HG03280 (cell line): ENCODE results near the gene PRKCA.

Experiments
- ATAC-seq: cut with Tn5 transposase; IDR thresholded peaks from one replicate; pipeline ENCODE4 v1.9.1; 2021; ENCODE audit warnings: mild to moderate bottlenecking, moderate library complexity; ENCODE audit not compliant: unreplicated experiment

PRKCA gene

DNA sequence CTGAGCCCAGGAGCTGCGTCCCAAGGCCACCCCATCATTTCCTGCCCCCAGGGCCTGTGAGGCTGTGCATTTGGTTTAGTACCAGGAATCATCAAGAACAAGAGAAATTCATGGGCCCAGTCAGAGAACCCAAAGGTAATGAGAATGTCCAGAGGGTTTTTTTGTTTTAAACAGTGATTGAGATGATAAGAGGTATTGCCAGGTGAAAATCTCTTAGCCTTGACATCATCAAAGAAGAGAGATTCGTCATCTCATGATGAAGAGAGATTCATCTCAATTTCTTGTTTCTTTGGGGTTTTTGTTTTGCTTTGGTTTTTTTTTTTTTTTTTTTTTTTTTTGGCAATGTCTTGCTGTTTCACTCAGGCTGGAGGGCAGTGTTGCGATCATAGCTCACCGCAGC is 361.9 kb downstream of the PRKCA start:
- ATAC-seq = no peak

DNA sequence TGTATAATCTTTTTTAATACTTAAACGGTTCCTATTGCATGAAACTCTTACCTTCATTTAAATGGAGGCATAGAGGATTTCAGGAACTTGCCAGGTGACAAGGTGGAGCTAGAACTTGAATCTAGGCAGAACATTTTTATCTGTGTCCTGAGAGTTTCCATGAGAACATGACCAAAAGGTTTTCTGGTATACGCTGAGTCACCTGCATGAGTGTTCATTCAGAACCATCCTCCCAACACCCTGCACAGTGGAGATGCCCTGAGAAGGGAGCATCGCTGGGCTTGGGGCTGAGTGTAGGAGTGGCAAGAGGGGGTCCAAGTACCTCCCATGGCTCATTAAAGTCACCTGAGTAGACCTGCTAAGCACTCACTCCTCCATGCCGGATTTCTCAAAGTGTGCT is 362.8 kb downstream of the PRKCA start:
- no peak for ATAC-seq

DNA sequence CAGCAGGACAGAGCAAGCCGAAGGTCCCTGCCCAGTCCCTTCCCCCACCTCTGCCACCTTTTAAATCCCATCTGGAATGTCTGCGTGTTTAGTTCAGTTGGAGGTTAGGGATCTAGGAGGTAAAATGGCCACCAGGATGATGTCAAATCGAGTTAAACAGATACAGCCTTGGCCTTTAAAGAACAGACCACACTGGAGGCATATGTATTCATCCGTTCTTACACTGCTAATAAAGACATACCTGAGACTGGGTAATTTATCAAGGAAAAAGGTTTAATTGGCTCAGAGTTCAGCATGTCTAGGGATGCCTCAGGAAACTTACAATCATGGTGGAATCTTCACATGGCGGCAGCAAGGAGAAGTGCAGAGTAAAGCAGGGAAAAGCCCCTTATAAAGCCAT is 364.7 kb downstream of the PRKCA start:
- no peak for ATAC-seq

DNA sequence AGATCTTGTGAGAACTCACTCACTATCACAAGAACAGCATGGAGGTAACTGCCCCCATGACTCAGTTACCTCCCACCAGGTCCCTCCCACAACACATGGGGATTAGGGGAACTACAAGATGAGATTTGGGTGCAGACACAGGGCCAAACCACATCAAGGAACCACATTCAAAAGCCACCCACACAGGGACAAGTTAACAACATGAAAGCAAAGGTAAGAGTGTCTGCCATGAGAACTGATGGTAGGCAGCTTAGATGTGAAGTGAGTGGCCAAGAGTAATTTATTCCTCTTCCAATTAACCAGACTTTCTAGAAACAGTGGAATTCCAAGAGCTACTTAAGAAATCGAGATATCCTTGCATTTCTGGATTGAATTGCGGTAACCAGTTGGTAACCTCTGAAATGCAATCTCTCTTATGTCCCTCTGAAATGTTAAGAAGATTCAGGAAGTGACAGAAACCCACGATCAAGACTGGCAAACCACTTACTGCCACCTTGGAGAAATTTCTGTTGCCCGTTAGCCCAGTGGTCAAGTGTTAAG is 365.1 kb downstream of the PRKCA start:
- ATAC-seq = no peak

DNA sequence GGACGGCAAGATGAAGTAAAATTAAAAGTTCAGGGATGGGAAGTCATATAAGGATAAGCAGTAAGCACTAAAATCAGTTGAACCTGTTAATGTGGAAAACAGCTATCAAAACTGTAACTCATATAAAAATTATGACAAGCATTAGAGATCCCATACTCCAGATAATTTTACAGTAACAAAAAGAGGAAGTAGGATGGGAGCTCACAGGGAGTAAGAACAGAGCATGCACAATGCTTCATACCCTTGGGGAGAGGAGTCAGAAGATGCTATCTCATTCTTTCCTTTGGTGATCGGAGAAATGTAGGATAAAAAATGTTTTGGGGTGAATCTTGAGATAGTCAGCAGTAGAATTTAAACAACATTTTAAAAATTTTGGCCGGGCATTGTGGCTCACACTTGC is 367.8 kb downstream of the PRKCA start:
- ATAC-seq = no peak

DNA sequence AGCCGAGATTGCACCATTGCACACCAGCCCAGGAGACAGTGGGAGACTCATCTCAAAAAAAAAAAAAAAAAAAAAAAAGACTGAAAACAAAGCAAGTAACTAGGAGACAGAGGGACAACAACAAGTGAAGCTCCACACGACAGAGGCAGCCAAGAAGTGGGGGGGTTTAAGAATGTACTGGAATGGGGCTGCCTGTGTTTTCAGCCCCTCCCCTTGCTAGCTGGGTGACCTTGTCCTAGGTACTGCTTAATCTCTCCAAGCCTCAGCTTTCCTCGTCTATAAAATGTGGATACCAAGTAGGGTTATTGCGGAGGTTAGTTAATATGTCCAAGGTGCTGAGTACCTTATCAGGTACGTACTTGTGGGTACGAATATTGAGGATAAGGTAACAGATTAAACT is 368.7 kb downstream of the PRKCA start:
- ATAC-seq = no peak

DNA sequence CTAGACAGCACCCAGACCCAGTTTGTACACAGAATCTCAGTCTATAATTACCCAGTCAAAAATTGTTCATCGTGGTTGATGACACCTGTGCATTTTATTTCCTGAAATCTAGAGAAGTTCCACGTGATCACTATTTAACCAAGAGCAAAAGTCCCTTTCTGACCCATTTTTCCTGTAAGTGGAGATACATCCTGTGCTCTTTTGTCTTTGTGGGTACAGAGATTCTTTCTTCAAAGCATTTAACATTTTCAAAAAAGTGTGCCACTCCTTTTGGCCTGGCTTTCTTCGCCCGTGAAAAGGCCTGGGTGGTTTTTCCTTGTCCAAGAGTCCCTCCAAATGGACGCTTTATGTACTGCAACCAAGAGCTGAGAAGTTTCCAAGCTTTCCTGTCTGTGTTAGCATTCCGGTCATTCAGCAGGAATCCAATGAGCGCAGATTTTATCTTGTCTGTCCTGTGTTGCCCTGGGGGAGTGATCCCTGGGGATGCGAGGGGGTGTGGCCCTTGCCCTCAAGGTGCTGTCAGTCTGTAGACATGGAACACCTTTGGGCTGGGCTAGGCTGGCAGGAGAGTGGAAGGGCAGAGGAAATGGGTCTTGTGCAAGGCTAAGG is 371.4 kb downstream of the PRKCA start:
- ATAC-seq = no peak

DNA sequence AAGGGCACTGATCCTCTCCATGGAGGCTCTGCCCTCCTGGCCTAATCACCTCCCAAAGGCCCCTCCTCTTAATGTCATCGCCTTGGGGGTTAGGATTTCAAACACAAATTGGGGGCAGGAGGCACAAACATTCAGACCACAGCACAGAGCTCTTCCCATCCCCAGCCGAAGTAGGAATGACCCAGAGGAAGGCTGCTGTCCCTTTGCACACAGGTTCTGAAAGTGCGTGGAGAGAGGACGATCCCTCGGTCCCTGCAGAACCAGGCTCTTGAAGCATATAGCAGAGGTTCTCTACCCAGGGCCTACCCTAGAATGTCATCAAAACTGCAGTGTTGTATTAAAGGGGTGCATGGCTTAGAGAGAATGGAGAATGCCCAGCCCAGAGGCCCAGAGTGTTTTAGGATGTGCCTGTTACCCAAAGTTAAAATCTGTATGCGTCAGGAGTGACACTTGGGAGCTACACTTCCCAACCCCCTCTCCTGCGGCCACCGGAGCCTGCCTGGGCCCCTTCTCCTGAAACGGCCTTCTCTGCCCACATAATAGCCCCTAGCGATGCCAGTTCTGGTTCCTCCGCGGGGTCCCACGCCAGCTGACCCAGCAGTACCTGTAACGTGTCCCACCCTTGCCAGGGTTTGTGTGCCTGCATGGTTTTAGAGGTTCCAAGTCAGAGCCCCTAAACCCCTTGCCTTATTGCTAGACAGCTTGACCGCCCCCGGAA is 373.0 kb downstream of the PRKCA start:
- no peak for ATAC-seq

DNA sequence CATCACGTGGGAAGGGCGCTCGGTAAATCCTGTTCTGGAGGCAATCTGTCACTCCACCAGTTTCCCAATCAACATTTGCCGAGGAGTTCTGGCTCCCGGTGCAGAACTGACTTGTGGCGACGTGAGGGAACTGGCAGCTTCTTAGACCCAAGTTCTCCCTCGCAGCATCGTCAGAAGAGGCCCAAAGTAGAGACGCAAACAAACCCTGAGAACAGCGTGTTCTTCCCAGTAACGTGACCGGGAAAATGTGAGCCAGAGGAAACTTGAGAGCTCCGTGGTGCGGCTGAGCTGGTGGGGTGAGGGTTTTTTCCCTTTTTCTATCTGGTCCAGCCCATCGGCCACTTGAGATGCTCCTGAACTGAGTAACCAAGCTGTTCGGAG is 373.6 kb downstream of the PRKCA start:
- ATAC-seq = no peak

DNA sequence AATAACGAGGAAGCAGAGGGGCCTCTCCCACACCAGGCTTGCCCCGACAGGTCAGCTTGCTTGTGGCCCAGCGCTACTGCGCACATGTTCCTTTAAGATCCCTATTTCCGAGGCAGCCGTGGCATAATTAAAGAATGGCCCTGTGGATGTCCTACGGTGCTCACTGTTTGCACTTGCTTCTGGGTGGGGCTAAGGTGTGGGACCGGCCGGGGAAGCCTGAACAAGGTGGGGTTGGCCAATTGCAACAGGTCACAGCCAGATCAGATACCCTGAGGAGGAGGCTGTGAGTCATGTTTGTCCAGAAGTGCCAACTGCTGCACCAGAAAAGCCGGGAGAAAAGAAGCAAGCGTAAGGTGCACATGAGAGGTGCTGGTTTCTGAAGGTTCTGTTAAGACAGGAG is 374.0 kb downstream of the PRKCA start:
- ATAC-seq = no peak

DNA sequence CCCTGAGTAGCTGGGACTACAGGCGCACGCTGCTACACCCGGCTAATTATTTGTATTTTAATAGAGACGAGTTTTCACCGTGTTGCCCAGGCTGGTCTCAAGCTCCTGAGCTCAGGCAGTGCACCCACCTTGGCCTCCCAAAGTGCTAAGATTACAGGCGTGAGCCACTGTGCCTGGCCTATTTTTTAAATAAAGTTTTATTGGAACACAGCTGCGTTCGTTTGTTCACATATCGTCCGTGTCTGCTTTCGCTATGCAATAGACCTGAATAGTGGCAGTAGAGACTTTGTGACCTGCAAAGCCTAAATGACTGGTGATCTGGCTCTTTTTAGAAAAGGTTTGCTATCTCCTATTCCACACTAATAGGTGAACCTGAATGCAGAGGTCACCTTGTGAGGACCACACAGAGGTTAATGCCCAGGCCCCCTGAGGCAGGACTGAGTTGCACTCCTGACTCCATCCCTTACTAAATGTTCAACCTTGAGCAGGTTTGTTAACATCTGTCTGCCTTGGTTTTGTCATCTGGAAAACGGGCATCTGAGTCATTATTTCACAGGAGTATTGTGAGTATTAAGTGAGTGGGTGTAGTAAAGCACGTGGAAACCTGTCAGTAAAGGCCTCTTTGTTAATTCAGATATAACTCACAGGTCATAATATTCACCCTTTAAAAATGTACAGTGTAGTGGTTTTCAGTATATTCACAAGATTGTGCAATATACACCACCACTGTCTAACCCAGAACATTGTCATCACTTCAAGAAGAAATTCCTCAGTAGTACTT is 375.0 kb downstream of the PRKCA start:
- no peak for ATAC-seq

DNA sequence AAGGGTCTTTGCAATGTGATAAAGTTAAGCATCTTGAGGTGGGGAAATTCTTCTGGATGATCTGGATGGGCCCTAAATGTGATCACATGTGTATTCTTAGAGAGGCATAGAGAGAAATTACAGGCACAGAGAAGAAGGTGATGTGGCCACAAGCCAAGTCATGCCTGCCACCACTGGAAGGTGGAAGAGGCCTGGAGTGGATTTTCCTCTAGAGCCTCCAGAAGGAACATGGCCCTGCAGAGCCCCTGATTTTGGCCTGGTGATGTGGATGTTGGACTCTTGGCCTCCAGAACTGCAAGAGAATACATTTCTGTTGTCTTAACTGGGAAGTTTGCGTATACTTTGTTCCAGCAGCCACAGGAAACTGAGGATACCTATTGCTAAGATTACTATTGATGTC is 375.6 kb downstream of the PRKCA start:
- no peak for ATAC-seq

DNA sequence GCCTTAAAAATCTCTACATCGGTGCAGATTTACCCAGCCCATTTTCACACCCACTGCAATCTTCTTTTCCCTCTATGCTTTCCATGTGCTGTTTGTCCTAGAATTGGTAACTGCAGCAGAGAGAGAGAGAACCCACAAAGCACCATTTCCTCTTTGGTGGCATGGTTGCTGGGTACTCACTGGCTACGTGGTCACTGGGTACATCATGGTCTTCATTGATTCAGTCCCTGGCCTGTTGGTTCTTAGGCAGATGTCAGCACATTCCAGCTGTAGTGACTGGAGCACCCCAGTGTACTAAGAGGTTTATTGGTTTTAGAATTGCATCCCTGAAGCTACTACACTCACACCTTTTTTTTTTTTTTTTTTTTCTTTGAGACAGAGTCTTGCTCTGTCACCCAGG is 376.4 kb downstream of the PRKCA start:
- ATAC-seq = no peak

DNA sequence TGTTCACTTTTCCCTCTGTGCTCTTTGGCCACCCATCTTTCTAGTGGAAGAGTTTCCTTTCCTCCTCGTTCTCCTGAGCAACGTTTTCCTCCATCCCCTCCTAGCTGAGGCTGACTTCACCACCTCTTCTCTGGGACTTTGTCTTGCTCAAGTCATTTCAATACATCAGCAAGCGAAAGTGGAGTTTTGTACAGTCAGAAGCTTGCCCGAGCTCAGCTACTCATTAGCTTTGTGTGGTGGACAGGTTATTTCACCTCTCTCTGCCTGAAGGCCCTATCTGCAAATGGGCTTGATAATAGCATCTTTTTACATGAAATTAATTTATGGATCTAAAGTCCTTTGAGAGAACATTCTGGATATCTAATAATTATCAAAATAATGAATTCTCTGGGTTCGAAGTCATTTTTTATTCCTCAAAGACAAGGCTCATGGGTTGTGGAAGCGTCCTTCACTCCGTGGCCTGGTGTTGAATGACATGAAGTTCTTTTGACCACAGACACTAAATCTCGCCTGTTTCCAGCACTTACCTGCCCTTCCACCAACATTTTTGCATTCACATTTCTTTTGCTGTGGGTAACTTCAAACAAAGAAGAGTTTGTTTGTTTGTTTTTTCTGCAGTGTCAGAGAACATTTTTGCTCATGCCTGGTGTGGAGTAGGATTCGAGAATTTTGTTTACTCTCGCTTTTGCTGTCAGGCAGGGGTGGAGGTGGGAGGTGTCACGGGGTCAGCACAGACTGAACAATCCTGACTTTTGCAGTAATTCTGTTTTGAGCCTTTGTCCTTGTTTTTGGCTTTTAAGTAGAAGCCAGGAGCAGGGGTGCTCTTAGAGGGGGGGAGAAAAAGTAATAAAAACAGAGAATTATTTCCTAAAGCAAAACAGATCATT is 377.5 kb downstream of the PRKCA start:
- ATAC-seq = no peak

DNA sequence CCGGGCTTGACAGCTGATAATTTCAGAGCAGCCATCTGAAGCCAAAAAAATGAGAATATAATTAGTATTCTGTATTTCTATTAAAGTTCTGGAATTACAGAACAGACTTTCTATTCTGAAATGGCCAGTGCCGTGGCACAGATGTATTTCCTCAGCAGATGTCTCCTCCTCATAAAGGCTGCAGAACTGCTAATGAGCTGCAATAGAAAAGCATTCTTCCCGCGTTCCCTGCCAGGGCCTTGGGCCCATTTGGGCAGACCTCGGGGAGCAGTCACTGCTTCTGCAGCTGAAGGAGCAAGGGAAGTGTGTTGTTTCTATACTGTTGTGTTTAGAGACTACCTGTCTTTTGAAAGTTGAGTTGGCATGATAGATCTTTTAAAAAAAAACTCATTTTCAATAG is 379.9 kb downstream of the PRKCA start:
- no peak for ATAC-seq

DNA sequence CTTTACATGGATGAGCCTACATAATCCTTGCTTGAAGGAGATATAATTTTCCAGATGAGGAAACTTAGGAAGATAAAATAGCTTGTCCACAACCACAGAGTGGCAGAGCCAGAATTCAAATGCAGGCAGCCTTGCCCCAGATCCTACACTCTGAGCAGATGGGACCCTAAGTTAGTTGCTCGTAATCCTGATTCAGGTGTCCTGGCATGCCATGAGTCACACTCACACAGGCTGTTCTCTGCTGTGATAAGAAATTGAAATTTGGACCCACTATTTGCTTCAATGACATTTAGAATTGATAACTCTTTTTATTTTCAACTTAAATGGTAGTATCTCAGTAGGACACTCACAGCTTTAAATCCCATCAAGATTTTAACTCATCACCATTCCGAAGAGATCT is 381.8 kb downstream of the PRKCA start:
- ATAC-seq = no peak

DNA sequence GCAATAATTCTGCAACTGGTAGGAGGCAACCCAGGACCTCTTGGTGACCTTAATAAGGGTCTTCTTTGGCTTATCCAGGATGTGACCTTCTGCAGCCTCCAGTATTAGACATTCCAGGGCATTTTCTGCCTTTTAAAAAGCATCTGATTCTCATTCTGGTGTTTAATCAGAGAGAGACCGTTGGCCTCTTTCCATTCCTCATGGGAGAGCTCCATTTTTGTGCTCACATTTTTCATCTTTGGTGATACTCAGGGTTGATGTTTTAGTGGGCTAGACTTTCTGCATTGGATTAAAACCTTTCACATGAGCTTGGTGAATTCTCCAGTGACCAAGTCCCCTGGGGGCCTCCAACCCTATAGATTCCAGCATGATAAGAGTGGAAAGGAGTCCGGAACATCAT is 382.3 kb downstream of the PRKCA start:
- no peak for ATAC-seq

DNA sequence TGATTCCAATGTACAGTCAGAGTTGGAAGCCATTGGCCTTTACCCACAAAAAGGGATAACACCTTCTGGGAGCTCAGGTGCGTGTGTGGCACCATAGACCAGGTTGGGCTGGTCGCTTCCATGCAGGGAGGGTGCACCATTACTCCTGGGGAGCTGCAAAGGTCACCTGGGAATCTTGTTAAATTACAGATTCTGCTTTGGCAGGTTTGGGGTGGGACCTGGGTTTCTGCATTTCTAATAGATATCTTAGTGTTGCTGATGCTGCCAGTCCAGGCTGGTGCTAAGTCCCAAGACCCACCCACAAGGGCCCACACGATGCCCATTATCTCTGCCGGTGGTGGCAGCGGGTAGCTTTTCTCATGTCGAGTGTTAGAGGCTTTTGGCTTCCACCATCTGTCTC is 384.2 kb downstream of the PRKCA start:
- no peak for ATAC-seq

DNA sequence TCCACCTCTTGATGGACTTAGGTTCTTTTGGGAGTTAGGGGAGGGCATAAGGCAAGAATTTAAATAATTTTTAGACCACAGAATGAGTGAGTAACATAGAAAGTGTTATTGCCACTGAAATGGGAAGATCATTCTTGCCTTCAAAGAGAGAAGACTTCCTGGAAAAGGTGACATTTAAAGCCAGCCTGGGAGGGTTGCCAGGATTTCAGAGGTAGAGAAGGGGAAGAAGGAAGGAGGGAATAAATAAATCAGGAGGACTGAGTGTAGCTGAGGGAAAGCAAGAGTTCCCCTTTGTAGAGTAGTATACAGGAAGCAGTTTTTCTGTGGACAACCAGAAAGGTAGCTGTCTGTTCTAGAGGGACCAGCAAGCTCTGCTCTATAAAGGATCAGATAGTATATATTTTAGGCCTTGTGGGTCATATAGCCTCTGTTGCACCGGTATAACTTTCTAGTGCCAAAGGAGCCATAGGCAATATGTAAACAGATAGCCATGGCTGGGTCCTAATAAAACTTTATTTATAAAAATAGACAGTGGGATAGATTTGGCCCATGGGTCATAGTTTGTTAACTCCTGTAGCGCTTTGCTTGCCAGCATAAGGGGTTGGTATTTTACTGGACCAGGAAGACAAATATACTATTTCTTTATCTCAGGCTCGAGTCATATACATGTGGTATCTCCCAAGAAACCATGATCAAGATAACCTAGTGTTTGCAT is 385.3 kb downstream of the PRKCA start:
- no peak for ATAC-seq

DNA sequence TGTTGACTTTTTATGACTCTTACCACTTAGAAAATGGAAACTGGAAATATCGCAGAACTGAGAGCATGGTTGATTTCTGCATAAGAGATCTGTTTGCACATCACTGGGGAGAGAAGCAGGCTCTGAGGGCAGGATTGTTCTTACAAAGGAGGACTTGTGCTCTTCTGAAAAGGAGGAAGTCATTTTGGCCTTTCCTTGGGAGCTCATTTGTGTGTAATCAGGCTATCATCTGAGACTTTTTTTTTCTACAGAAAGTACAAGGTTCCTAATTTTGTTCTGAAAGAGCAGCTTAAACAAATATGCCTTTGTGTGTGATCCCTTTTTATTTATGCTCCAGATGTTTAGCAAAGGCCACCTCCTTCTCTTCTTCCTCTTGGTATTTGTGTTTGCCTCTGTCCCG is 386.8 kb downstream of the PRKCA start:
- no peak for ATAC-seq
